B cell (primary cell): ENCODE data around the gene SMARCE1.

Source experiments
- EZH2 ChIP-seq: IDR thresholded peaks from 2 replicates; pipeline ENCODE4 v1.6.1; 2012; ENCODE audit warnings: borderline replicate concordance, low read depth, mild to moderate bottlenecking, moderate library complexity, low read length; ENCODE audit not compliant: insufficient read depth, poor library complexity, severe bottlenecking
- TF ChIP-seq, protein P1 (sequence below): fragments of 200-600 bp; IDR thresholded peaks from one replicate; pipeline ENCODE4 v1.8.0; 2022; ENCODE audit warnings: antibody characterized with exemption, mild to moderate bottlenecking

- TF ChIP-seq, protein P1, sequence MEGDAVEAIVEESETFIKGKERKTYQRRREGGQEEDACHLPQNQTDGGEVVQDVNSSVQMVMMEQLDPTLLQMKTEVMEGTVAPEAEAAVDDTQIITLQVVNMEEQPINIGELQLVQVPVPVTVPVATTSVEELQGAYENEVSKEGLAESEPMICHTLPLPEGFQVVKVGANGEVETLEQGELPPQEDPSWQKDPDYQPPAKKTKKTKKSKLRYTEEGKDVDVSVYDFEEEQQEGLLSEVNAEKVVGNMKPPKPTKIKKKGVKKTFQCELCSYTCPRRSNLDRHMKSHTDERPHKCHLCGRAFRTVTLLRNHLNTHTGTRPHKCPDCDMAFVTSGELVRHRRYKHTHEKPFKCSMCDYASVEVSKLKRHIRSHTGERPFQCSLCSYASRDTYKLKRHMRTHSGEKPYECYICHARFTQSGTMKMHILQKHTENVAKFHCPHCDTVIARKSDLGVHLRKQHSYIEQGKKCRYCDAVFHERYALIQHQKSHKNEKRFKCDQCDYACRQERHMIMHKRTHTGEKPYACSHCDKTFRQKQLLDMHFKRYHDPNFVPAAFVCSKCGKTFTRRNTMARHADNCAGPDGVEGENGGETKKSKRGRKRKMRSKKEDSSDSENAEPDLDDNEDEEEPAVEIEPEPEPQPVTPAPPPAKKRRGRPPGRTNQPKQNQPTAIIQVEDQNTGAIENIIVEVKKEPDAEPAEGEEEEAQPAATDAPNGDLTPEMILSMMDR = no peak
- TF ChIP-seq EZH2 = no peak
Measured at GRCh38 chr17:40617678-40618240, 29.9 kb downstream of the SMARCE1 start.
